ENCODE results near the gene GRK6. TPM values are rescaled to one million over a fixed set of nuclear protein-coding genes. Genes with fewer than 3 reads are reported as not detected.

The GRK6 gene
- total and polyA plus RNA-seq, 9 of the 15 experiments (the other 6 are each of a cell fraction or from before 2014, with no cell fraction given), result 0.63 to 122 (median 44.5) TPM

GRCh38 chr5:177403792-177404640 lies 22.5 kb upstream of the GRK6 start (continued):
- TF ChIP-seq ZNF146 (CRISPR knock-in tag; IDR thresholded peaks at IDR 0.05; ENCODE audit: unreplicated experiment), result no peak
- peak; percentile 93 for TF ChIP-seq EP400 (IDR thresholded peaks at IDR 0.05)
- TF ChIP-seq BRF2 (IDR thresholded peaks at IDR 0.05; ENCODE audit: borderline replicate concordance, insufficient read depth, insufficient read length), result no peak
- no peak for TF ChIP-seq RHOXF2B (CRISPR knock-in tag; conservative IDR thresholded peaks at IDR 0.05)
- no peak for TF ChIP-seq TAL1 (IDR thresholded peaks at IDR 0.05)
- peak in 1 of 2 experiments; percentile 56; a peak in 3 of 4 replicates for TF ChIP-seq RCOR1 (IDR thresholded peaks at IDR 0.05; ENCODE audit: borderline replicate concordance in 1 of 2, low read depth in 2 of 2, low read length in 2 of 2)
- TF ChIP-seq HDAC3 (IDR thresholded peaks at IDR 0.05; ENCODE audit: borderline replicate concordance, partially characterized antibody), result no peak
- no peak for TF ChIP-seq ZKSCAN8 (CRISPR knock-in tag; IDR thresholded peaks at IDR 0.05)
- peak in 1 of 2 experiments; percentile 77 for TF ChIP-seq MAZ (CRISPR knock-in tag; conservative IDR thresholded peaks at IDR 0.05 in 1 of 2, IDR thresholded peaks at IDR 0.05 in 1 of 2)
- no peak for TF ChIP-seq DLX4 (CRISPR knock-in tag; IDR thresholded peaks at IDR 0.05)
- no peak for TF ChIP-seq ZNF586 (CRISPR knock-in tag; conservative IDR thresholded peaks at IDR 0.05)
- TF ChIP-seq GATAD2B (IDR thresholded peaks at IDR 0.05; ENCODE audit: borderline replicate concordance), result peak; percentile 87; the same call in 1 of the 2 replicates
- TF ChIP-seq ZBTB2 (IDR thresholded peaks at IDR 0.05), result peak; percentile 46; the same call in 1 of the 2 replicates
- peak; percentile 77 for TF ChIP-seq NR3C1 (CRISPR knock-in tag; IDR thresholded peaks at IDR 0.05)
- TF ChIP-seq CEBPG (CRISPR knock-in tag; IDR thresholded peaks at IDR 0.05), result no peak
- TF ChIP-seq CEBPG (tag; conservative IDR thresholded peaks at IDR 0.05 in 1 of 2, IDR thresholded peaks at IDR 0.05 in 1 of 2), result no peak
- TF ChIP-seq SMAD1 (IDR thresholded peaks at IDR 0.05; ENCODE audit: low read depth, low read length, partially characterized antibody), result peak; percentile 97
- peak; percentile 53; the same call in 1 of the 2 replicates for TF ChIP-seq PHF8 (IDR thresholded peaks at IDR 0.05; ENCODE audit: borderline replicate concordance, low read length)
- no peak for TF ChIP-seq TRIM28 (IDR thresholded peaks at IDR 0.05)
- TF ChIP-seq HMBOX1 (IDR thresholded peaks at IDR 0.05), result no peak
- no peak for TF ChIP-seq RBM39 (optimal IDR thresholded peaks at IDR 0.05; ENCODE audit: low read depth, low read length)
- no peak for TF ChIP-seq HDAC6 (IDR thresholded peaks at IDR 0.05; ENCODE audit: low read depth, low read length)
- peak; percentile 89 for TF ChIP-seq XRCC5 (IDR thresholded peaks at IDR 0.05; ENCODE audit: low read depth, low read length)

All from K562 (cell line).